HG03439 (cell line): ENCODE measurements around the gene NPY1R.

Experiments
- ATAC-seq: cut with Tn5 transposase; IDR thresholded peaks from one replicate; pipeline ENCODE4 v1.9.1; 2021; ENCODE audit warnings: mild to moderate bottlenecking, moderate library complexity; ENCODE audit not compliant: unreplicated experiment

Gene NPY1R

GRCh38 chr4:163280703-163281519 lies 51.5 kb downstream of the NPY1R start:
- ATAC-seq: no peak

GRCh38 chr4:163279713-163280112 lies 52.7 kb downstream of the NPY1R start:
- no peak for ATAC-seq

- ATAC-seq: no peak
These were observed 57.5 kb downstream of the NPY1R start for GRCh38 chr4:163274861-163275260.
